ENCODE data around the gene NAGPA. TPM values are rescaled to one million over a fixed set of nuclear protein-coding genes. Genes with fewer than 3 reads are reported as not detected.

The NAGPA gene
- total and polyA plus RNA-seq, 2 of the 8 experiments (the other 6 are each of a cell fraction or from before 2014, with no cell fraction given): 10.1 to 13.2 TPM

DNA sequence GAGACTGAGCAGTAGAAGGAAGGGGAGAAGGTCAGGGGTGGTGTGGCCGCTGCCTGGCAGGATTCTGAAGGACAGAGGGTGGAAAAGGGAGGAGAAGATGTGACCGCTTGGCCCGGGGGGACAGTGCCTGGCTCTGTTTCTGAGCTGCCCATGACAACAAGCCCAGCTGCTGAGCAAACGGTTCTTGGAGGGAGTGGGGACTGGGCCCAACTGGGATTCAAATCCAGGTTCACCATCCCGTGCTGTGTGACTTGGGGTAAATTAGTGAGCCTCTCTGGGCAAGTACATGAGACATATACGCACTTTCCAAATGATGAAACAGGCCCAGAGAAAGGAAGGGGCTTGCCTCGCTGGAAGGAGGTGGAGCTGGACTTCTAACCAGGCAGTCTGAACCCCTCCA, 52.3 kb downstream of the NAGPA start:
- Histone ChIP-seq H3K23me2 (ENCODE audit: low read depth, low read length) (no peaks in the 10 kb centered on the region), H2BK20ac (ENCODE audit: low read length) (no peak overlapping the region), H3K27ac (ENCODE audit: low read depth, low read length) (no peak overlapping the region), H3K27me3 (replicated peaks in 1 of 4; ENCODE audit: control insufficient read depth in 3 of 4, extremely low read depth in 1 of 4, insufficient read depth in 3 of 4, low read length in 3 of 4) (peaks cover 0 to 2% (median 0%) of the 10 kb centered on the region in 4 experiments; a peak in 2 of 7 replicates), H3K4ac (replicated peaks; ENCODE audit: insufficient read length, low read depth, low read length) (no peak overlapping the region), H4K20me1 (replicated peaks in 1 of 2; ENCODE audit: control insufficient read depth in 1 of 2, insufficient read depth in 2 of 2, low read length in 2 of 2) (no peaks in the 10 kb centered on the region), H2AK5ac (ENCODE audit: low read depth, low read length) (no peak overlapping the region), H4K8ac (ENCODE audit: extremely low read depth, insufficient read depth, low read length) (no peak overlapping the region; the same call in 1 of the 2 replicates), H3K23ac (ENCODE audit: insufficient read length) (no peak overlapping the region), H4K5ac (ENCODE audit: insufficient read length, low read depth, low read length) (no peak overlapping the region), H3K56ac (replicated peaks; ENCODE audit: insufficient read length, low read depth, low read length) (no peak overlapping the region), H3K9me3 (ENCODE audit: insufficient read depth in 2 of 2, low read depth in 1 of 2, low read length in 1 of 2) (no peaks in the 10 kb centered on the region), H3K79me2 (ENCODE audit: control insufficient read depth in 1 of 2, insufficient read depth in 2 of 2, low read length in 2 of 2) (no peaks in the 10 kb centered on the region), H3K4me1 (replicated peaks in 1 of 4; ENCODE audit: control insufficient read depth in 3 of 4, insufficient read depth in 4 of 4, low read length in 3 of 4) (peaks cover 0 to 5% (median 4%) of the 10 kb centered on the region in 4 experiments; a peak in 5 of 7 replicates), H2BK5ac (ENCODE audit: low read depth, low read length) (no peak overlapping the region), H2BK120ac (replicated peaks; ENCODE audit: low read depth, low read length) (no peak overlapping the region), H3K18ac (ENCODE audit: extremely low read depth, low read length) (no peak overlapping the region), H3K4me3 (ENCODE audit: extremely low read depth in 1 of 4, insufficient read depth in 2 of 4, low read depth in 3 of 4, low read length in 4 of 4) (no peak overlapping the region), H3K4me2 (ENCODE audit: insufficient read depth in 1 of 2, low read depth in 2 of 2, low read length in 2 of 2) (no peak overlapping the region), H3K79me1 (ENCODE audit: low read depth, low read length) (no peaks in the 10 kb centered on the region), H3K36me3 (ENCODE audit: control insufficient read depth in 2 of 4, insufficient read depth in 4 of 4, low read length in 3 of 4) (no peaks in the 10 kb centered on the region), H4K91ac (replicated peaks; ENCODE audit: insufficient read length, low read length) (no peak overlapping the region), H2AFZ (ENCODE audit: low read length) (no peak overlapping the region; the same call in 1 of the 2 replicates), H3K9ac (replicated peaks in 1 of 4; ENCODE audit: extremely low read depth in 1 of 4, low read depth in 3 of 4, low read length in 3 of 4) (no peak overlapping the region), H2BK15ac (ENCODE audit: low read length) (no peak overlapping the region), H3K14ac (ENCODE audit: insufficient read length) (no peak overlapping the region), H2BK12ac (ENCODE audit: low read depth, low read length) (no peak overlapping the region)
- WGBS, 2 experiments (ENCODE audit: extremely low coverage in 1 of 2, insufficient coverage in 1 of 2, insufficient read length in 1 of 2, insufficient replicate concordance in 2 of 2, low coverage in 1 of 2, low lambda C conversion rate in 2 of 2, missing lambda C conversion rate in 1 of 2): 90% methylated on average over 7 of the region's 7 CpGs; no CpG with 5 or more reads in 1 of the 2 experiments
- TF ChIP-seq KDM1A (IDR thresholded peaks at IDR 0.05; ENCODE audit: borderline replicate concordance, low read length): peak; percentile 55; the same call in 1 of the 2 replicates
- no peak for TF ChIP-seq ASH2L (IDR thresholded peaks at IDR 0.05; ENCODE audit: low read length)
- ChIA-PET POLR2A (ENCODE audit: partially characterized antibody) (interaction anchor here (0.6 to 1.4 kb wide), 4 partner anchors 13 to 227 kb away, joined by 3 to 4 read pairs (median 3); partner anchors contain the start of gene ALG1), CTCF (ENCODE audit: partially characterized antibody) (interaction anchor here (1.0 kb wide), 1 partner anchor 25 kb away, joined by 3 read pairs; no protein-coding TSS in a partner anchor)
- DNase-seq (ENCODE audit: low read depth in 1 of 2, low spot score in 2 of 2): no peak
- FAIRE-seq: no peak

Data from H1 (cell line).